GM19239 (cell line): ENCODE measurements around the gene LEMD3.

Source experiments
- DNase-seq: peaks from one replicate; pipeline ENCODE4 v3.0.0; 2011; ENCODE audit warnings: low spot score; ENCODE audit not compliant: insufficient read length
- FAIRE-seq: peaks from 2 replicates; lab custom pipeline; 2011; peaks lifted over from hg19 to GRCh38; lab: Jason Lieb, UNC

LEMD3 gene

DNA sequence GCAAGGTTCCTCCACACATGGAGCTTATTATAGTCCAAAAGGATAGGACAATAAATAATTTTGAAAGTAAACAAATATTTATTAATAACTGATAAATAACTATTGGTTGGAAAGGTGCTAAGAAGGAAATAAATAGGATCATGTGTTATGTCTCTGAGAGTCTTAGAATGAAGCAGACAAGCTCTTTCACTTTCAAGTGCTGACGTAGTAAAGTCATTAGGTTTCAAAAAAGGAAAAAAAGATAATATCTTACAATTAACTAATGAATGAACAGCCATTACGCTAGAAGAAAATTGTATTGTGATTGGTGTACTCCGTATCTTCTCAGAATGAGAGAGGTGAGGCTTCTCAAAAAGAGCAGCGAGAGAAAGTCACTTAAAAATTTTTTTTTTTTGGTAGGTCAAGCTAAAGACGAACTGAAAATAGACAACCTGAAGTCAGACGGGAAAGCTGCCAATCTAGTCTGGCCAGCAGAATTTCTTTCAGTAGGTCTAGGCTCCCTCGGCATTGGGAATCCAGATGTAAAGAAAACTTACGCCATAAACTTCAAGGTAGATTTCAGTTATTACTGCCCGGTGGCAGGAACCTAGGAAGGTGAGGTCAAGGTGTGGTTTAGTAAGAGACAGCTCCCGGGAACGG is 583 bp upstream of the LEMD3 start:
- no peak for FAIRE-seq
- DNase-seq = no peak

DNA sequence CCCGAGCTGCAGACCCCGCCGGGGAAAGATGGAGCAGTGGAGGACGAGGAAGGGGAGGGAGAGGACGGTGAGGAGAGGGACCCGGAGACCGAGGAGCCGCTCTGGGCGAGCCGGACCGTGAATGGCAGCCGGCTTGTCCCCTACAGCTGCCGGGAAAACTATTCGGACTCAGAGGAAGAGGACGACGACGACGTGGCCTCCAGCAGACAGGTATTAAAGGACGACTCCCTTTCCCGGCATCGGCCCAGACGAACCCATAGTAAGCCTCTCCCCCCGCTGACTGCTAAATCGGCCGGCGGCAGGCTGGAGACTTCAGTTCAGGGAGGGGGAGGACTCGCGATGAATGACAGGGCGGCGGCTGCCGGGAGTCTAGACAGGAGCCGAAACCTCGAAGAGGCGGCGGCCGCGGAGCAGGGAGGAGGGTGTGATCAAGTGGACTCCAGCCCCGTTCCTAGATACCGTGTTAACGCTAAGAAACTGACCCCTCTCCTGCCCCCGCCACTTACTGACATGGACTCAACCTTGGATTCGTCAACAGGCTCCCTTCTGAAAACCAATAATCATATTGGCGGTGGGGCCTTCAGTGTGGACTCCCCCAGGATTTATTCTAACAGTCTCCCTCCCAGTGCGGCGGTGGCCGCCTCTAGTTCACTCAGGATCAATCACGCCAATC is 962 bp downstream of the LEMD3 start:
- peak; percentile 89 for FAIRE-seq

DNA sequence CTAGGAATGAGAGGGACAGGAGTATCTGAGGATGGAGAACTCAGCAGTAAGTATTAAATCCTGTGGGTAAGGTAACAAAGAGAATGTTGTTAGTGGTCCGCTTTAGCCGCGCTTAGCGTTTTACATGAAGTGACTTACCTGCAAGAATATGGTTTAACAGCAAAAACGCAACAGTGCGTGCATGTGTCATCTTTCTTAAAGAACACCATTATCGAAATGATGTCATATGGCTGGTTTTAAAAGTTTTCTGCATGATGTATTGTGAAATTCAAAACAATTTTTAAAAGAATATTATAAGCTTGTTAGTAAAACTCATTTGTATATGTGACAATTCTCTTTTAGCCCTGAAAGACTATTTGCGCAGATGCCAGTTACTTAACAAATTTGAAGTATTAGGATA is 1.7 kb downstream of the LEMD3 start:
- no peak for DNase-seq
- FAIRE-seq = peak; percentile 18

More for the DNA sequence above, 962 bp downstream of the LEMD3 start:
- peak; percentile 27 for DNase-seq

DNA sequence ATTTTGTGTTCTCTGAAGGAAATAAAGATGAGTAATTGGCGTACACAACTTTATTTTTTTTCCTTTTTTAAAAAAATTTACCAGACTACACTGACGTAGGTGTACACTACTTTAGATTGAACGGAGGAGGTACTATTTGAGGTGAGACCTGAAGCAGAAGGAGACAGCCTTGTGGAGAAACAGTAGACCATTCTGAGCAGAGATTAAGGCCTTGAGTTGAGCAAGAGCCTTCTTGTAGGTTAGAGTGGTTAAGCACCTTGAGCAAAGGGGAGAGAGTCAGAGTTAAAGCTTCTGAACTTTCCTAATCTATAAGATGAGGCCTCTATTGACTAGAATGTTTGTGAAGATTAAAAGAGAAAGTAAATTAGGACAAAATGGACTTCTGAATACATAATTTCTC is 2.5 kb downstream of the LEMD3 start:
- FAIRE-seq (peak; percentile 39), DNase-seq (peak; percentile 3)

DNA sequence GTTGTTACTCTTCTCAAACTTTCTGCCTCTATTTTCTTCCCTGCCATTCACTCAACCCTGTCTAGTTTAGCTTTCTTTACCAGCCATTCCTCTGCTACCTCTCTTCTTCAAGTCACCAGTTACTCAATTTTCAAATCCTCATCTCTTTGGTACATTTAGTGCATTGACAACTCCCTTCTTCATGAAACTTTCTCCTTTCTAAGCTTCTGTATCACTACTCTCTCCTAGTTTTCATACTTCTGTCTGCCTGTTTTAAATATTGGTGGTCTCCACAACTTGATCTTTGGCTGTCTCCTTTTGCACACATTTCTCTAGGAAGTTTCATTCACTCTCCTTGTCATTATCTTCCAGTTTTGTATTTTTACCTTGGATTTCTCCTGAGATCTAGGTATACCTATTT is 6.0 kb downstream of the LEMD3 start:
- no peak for FAIRE-seq

DNA sequence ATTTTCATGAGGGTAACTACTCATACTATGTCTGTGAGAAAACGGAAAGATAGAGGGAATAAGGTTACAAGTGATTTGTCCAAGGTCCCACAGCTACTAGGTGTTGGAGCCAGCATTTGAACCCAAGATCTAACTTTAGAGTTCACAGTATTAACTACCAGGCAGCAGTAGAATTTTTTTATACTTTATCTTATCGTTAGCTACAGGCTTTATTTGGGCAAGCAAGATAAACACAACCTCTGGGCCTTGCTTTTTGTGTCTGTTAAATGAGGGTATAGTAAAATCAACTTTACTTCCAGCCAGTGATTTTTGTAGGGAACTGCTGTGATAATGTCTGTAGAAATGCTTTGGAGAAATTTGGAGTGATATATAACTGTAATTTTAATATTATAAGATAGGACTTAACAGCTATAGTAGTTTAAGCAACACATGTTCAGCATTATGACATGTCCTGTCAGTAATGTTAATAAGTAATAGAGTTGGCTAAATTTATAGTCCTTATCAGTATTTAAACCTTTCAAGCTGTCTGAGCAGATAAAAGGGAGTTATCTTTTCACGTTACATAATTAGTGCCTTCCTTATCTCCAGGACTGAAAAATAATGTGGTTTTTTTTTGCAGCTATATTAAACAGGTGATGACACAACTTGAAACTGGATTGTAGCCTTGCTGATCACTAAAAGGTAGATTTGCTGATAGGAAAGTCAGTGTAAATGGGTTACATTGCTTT is 12.8 kb downstream of the LEMD3 start:
- DNase-seq = no peak
- no peak for FAIRE-seq

More for the DNA sequence above, 6.0 kb downstream of the LEMD3 start:
- no peak for DNase-seq

DNA sequence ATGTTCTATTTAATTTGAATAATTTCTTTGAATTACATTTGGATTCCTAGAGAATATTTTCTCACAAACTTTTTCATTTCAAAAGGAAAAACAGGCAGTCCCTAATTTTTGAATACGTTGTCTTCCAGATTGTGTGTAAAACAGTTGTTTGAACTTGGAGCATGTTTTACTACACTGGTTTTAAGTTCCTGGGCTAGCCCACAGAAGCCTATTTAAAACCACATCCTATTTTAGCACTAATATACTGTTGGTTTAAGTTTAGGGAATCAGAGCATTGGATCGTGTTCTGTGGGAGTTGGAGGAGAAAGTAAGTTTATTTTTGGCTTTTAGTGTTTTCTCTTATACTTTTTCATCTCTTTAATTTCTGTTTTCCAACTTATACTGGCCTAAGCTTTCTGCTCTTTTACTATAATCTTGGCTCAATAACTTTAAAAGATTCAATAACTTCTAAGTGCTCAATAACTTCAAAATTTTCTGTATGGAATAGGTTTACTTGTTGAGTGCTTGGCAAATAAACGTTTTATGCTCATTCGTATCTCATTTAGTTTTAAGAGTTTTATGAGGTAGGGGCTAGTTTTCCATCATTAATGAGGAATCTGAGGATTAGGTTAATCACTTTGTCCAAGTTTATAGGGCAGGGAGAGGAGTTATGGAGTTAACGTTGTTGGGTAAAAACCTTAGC is 14.9 kb downstream of the LEMD3 start:
- DNase-seq (no peak), FAIRE-seq (no peak)

DNA sequence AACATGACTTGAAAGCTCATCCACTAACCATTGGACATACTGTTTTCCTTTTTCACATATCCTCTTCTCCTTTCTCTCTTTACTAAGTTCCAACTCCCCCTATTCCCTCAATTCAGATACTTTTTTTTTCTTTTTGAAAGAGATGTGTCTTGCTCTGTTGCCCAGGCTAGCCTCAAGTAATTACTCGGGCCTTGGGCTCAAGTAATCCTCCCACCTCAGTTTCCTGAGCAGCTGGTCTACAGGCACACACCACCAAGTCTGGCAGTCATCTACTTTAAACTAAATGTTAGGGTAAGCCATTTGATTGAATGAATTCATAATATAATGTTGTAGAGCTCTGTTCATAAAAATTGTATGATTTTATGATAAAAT is 15.5 kb downstream of the LEMD3 start:
- FAIRE-seq = no peak
- DNase-seq = no peak

DNA sequence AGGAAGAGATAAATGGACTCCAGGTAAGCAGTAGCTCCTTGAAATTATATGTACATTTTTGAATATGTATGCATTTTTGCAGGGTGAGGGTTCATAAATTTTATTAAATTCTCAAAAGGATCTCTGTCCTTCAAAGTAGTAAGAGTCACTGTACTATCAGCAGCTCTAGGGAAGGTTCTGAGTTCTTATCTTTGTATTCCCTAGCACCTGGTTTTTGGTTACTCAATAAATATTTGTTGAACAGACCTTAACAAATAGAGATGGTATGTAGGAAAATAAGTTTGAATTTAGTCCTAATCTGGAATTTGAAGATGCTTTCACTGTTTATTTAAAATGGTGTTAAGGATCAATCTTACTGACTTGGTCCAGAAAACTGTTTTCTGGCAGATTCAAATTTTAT is 18.3 kb downstream of the LEMD3 start:
- DNase-seq = no peak
- peak; percentile 4 for FAIRE-seq

DNA sequence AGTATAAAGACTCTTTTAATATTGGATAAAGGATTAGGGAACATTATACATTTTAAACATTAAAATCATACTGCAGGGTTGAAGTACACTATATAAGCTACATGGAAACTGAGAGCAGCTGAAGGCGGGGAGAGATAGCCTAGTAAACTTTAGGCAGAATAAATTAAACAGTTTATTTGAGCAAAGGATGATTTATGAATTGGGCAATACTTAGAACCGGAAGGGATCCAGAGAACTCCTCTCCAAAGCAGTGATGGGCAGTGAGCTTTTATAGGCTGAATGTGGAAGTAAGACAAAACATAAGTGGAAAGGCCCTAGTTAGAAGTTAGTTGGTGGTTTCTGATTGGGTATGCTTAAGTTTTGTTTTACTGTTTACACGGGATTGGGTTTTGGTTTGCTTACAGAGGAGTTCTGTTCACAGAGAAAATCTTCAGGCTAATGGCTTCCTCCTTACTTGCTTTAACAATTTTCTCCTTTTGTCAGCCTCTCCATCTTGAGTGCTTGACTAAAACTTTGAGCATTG is 18.9 kb downstream of the LEMD3 start:
- FAIRE-seq = peak; percentile 93
- no peak for DNase-seq

DNA sequence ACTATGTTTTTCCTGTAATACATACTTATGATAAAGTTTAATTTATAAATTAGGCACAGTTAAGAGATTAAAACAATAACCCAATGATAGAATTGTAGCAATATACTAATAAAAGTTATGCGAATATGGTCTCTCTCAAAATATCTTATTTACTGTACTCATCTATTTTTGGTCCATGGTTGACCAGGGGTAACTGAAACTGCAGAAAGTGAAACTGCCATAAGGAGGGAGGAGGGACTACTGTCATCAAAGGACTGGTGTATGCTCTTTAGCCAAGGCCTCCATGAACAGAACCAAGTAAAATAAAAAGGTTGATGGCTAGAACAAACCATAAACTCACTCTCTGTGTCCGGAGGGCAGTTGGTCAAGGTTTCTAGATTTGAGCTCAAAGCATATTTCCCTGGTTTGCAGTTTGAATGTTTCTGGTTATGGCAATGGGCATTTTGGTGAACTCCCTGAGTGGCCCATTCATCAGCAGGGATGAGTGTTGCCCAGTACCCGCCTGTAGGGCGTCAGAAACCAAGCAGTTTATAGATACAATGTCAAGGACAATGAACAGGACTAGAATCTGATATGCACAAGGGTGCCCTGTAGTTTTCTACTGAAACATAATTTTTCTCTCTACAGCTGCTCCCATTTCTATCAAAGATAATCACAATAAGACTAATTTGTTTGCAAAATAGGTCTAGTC is 19.8 kb downstream of the LEMD3 start:
- DNase-seq (no peak), FAIRE-seq (peak; percentile 94)

DNA sequence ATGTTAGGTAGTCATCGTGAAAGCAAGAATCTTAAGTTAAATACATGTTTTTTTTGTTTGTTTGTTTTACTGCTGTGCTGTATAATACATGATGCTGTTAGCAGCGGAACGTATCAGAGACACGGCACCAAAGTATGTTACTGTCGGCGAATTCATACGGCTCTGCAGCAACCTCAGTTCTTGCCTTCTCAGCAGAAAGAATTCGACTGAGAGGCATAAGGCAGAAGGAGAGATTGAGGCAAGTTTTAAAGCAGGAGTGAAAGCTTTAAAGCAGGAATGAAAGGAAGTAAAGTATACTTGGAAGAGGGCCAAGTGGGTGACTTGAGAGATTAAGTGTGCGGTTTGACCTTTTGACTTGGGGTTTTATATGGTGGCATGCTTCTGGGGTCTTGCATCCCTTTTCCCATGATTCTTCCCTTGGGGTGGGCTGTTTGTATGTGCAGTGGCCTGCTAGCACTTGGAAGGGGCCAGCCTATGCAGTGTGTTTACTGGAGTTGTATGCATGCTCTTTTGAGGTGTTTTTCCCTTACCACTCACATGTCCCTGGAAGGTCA is 23.7 kb downstream of the LEMD3 start:
- FAIRE-seq (no peak), DNase-seq (no peak)

DNA sequence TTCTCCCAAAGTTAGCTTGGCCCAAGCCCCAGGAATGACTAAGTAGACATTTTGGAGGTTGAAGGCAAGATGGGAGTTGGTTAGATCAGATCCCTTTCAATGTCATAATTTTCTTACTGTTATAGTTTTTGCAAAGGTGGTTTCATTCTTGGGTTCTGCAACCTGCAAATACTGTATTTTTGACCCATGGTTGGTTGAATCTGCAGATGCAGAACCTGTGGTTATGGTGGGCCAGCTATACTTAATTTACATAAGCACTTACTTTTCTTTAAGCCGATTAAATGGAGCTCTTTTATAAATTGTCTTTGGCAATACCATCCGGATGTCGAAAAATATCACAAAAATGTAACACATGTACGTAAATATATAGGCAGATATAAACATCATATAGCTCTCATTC is 25.6 kb downstream of the LEMD3 start:
- no peak for DNase-seq
- no peak for FAIRE-seq

DNA sequence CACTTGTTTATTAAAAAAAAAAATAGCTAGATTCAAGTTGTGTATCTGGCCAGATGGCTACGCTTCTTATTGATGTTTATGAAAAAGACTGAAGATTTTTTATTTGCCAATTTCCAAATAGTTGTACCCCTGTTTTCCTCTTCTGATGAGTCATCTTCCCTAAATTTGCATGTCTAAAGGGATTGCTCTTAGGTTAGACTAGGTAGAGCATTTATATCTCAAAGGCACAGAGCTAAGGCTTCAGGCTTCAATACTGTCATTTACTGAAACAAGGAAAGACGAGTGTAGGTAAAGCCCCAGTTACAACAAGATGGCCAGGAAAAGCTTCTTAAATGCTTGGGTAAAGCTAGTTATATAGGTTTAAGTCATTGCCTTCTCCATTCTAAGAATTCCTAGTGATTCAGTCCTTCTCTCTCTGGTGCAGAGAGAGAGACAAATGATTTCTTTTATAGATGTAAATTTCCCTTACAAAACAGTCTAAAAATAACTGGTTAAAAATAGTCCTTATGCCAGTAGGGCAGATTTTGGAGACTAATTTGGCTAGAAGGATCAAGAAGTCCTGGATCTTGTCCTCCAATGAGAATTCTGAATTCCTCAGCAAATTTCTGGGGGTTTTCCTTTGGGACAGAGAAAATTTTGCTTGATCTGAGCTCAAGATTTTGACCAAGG is 26.1 kb downstream of the LEMD3 start:
- DNase-seq = no peak
- FAIRE-seq = no peak

DNA sequence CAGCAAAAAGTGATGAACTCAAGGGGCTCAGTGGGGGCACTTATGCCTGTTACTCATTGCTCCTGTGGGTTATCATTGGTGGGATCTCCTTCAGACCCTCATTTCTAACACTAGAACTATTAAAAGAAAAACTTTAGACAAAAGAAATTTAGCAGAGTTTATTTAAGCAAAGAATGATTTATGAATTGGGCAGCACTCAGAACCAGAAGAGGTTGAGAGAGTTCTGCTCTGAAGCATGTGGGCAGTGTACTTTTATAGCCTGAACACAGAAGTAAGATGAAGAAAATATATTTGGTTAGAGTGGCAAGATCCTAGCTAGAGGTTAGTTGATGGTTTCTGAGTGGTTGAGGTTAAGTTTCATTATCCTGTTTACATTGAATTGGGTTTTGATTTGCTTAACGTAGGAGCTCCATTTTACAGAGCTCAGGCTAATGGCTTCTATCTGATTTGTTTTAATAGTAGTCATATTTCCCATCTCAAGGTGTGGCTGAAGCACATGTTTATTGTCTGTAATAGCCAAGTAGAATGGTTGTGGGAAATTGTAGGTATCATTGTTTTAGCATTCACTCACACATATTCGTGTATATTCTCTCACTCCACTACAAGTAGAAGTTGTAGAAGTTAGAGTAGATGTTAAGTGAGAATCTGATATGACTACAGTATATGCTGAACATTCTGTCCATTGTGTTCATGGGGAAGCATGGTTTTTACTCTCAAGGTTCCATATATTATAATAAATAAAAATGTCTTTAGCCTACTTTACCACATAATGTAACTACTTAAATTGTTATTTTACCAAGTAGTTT is 27.6 kb downstream of the LEMD3 start:
- DNase-seq (no peak), FAIRE-seq (no peak)

DNA sequence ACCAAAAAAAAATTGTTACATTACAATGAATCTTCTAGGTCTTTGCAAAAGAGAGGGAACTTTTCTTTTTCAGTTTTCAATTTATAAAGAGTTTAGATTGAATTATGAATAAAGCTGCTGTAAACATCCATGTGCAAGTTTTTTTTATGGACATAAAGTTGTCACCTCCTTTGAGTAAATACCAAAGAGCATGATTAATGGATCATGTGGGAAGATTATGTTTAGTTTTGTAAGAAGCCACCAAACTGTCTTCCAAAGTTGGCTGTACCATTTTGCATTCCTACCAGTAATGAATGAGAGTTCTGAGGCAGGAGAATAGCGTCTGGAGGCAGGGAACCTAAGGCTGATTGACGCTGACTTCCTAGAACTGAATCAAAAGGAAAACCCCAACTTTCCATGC is 30.2 kb downstream of the LEMD3 start:
- DNase-seq (no peak), FAIRE-seq (peak; percentile 21)

DNA sequence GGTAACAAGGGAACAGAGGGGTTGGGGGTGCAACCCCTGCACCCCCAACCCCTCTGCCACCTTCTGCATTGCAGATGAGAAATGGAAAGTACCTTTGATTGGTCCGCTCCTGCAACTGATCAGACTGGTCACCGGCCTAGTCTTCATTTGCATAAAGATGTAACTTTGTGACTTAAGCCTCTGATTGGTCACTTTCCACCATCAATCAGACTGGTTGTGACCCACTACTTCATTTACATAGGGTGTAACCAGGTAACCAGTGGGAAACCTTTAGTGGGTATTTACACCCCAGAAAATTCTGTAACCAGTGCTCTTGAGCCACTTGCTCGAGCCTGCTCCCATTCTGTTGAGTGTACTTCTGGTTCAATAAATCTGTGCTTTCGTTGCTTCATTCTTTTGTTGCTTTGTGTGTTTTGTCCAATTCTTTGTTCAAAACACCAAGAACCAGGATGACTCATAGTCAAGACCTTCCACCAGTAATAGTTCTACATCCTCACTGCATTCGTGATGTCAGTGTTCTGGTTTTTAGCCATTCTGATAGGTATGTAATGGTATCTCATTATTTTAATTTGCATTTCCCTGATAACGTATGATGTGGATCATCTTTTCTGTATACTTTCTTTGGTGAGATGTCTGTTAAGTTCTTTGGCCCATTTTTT is 30.8 kb downstream of the LEMD3 start:
- DNase-seq = no peak
- no peak for FAIRE-seq

DNA sequence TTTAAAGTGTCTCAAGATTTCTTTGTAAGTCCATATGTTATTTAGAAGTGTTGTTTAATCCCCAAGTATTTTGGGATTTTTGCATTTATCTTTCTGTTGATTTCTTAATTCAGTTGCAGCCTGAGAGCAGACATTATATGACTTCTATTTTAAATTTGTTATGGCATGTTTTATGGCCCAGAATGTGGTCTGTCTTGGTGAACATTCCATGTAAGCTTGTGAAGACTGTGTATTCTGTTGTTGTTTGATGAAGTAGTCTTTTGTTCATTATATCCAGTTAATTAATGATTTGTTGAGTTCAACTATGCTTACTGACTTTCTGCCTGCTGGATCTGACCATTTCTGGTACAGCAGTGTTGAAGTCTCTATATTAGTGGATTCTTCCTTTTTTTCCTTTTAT is 34.0 kb downstream of the LEMD3 start:
- FAIRE-seq (no peak), DNase-seq (no peak)
